GM10847 (cell line): ENCODE results near the gene CD300A.
A peak's percentile ranks its signal among the peaks of the same experiment; 100 is the strongest.

Experiments used
- POLR2A ChIP-seq: IDR thresholded peaks from 2 replicates; pipeline ENCODE4 v1.6.1; 2011; ENCODE audit not compliant: insufficient read length; ENCODE audit errors: extremely low read depth

CD300A gene

GRCh38 chr17:74432766-74433391 lies 33.6 kb upstream of the CD300A start:
- no peak for TF ChIP-seq POLR2A

GRCh38 chr17:74433421-74434121 lies 32.9 kb upstream of the CD300A start:
- no peak for TF ChIP-seq POLR2A

DNA sequence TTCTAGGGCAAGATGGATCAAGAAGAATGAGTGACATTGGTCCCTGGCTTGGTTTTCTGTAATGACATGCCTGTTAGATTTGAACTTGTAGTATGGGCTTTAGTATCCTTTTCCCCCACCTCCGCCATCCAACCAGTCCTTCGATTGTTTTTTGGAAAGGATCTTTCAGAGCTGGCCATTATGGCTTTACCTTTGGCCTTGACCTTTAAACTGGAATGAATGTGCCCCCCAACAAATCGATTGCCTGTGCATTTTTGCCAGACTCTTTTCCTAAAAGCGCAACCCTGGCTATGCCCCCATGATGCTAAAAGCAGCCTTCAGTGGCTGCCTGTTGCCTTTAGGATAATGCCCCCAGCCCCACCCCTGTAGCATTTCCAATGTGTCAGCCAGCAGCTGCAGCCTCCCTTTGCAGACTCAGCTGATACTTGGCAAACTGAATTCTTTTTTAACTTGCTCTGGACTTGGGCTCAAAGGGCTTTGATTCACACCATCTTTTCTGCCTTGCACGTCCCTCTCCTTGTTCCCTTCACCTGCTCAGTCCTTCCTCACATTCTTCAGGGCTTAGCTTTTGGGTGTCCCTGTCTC lies 30.6 kb upstream of the CD300A start:
- no peak for TF ChIP-seq POLR2A

GRCh38 chr17:74437702-74438101 lies 28.7 kb upstream of the CD300A start:
- TF ChIP-seq POLR2A: no peak

- TF ChIP-seq POLR2A: no peak
Measured at GRCh38 chr17:74439691-74440567, 26.5 kb upstream of the CD300A start.

DNA sequence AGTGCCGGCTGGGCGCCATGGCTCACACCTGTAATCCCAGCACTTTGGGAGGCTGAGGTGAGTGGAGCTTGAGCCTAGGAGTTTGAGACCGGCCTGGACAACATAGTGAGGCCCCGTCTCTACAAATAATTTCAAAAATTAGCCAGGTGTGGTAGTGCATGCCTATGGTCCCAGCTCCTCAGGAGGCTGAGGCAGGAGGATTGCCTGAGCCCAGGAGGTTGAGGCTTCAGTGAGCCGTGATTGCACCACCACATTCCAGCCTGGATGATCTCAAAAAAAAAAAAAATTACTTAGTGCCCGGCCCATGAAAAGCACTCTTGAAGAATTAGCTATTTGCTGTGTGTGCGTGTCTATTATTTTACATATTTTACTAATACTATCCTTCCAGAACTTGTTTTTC lies 24.9 kb upstream of the CD300A start:
- TF ChIP-seq POLR2A: no peak

GRCh38 chr17:74442291-74442669 lies 24.2 kb upstream of the CD300A start:
- TF ChIP-seq POLR2A: no peak

- peak; percentile 34 for TF ChIP-seq POLR2A
Measured at GRCh38 chr17:74442670-74443515, 23.5 kb upstream of the CD300A start.

DNA sequence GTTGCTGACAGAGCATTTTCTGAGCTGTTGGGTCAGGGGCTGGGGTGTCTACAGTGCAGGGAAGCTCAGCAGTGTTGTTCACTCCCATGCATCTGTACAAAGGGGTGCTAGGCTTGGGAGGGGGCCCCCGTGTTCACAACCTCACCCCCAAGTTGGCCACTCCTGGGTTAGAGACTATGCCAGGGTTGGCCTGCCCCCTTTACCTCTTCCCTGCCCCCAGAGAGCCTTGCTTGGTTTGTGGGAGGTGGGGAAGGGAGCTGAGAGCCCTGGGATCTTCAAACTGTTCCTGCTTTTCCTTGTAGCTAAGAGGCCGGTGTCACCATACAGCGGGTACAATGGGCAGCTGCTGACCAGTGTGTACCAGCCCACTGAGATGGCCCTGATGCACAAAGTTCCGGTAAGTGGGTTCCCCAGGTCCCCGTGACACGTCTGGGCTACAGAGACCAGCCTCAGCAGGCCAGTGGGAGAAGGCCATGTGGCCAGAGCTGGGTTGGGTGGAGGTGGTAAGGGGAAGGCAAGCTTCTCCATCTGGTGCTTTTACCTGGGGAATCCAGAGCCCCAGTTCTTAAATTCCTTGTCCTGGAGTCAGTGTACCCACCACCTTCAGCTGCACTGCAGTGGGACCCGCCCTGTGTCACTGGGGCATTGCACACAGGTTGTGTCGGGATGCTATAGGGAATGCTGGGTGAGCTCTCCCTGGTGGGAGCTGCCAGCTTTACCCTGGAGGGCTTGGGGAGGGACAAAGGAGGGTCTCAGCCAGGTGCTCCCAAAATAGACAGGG lies 22.7 kb upstream of the CD300A start:
- TF ChIP-seq POLR2A: no peak

GRCh38 chr17:74444406-74444805 lies 22.0 kb upstream of the CD300A start:
- TF ChIP-seq POLR2A: no peak

DNA sequence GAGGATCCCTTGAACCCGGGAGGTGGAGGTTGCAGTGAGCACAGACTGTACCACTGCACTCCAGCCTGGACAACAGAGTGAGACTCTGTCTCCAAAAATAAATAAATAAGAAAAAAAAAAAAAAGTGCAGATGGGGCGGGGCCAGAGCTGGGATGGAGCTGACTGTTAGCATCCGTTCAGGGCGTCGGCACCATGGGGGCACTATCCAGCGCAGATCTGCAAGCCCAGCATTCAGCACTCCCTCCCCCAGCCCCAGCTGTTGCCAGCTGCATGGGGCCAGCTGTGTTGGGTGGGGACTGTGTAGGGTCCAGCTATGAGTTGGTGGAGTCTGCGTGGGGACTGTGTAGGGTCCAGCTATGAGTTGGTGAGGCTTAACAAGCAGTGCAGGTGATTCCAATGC lies 21.3 kb upstream of the CD300A start:
- no peak for TF ChIP-seq POLR2A

GRCh38 chr17:74446551-74447500 lies 19.6 kb upstream of the CD300A start:
- TF ChIP-seq POLR2A: no peak

DNA sequence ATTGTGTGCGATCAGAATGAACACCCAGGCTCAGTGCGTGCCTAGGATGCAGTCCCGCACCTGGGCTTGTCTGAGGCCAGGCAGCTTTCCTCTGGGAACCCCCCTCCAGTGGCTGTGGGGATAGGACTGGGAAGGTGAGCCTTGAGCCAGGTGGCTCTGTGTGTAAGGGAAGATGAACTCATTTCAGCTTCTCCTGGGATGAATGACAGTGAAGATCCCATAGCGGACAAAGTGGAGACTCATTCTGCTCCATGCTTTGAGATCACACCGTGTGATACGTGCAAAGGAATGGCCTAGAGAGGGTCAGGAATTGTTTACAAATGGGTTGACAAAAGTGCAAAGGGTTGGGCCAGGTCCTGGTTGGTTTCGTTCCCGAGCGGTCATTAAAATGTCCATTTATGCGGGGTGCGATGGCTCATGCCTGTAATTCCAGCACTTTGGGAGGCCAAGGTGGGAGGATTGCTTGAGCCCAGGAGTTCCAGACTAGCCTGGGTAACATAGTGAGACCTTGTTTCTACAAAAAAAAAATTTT lies 18.7 kb upstream of the CD300A start:
- TF ChIP-seq POLR2A: no peak
